Natural killer cell (primary cell): ENCODE data around the gene PRKAG2. TPM values are rescaled to one million over a fixed set of nuclear protein-coding genes. Genes with fewer than 3 reads are reported as not detected.
A peak's percentile ranks its signal among the peaks of the same experiment; 100 is the strongest.

ENCODE experiments used
- ATAC-seq, 3 donors: fragments of 150-1000 bp in 2 of 3; fragments of 200-7000 bp in 1 of 3; cut with Tn5 transposase; 1 replicate in 1 of 3; 2 replicates in 2 of 3; pipeline ENCODE4 v1.10.0; 2021; ENCODE audit warnings: mild to moderate bottlenecking in 2 of 3, moderate library complexity in 2 of 3
- DNase-seq, 2 donors: peaks; one replicate each; pipeline versions ENCODE4 v3.0.0 to v3.0.0-alpha.2; 2013 to 2021; ENCODE audit warnings: mixed read lengths in 1 of 2
- H3K27ac ChIP-seq: one replicate; pipeline ENCODE4 v1.5.1; 2013; ENCODE audit warnings: mild to moderate bottlenecking, low read length
- H3K27me3 ChIP-seq: one replicate; pipeline ENCODE4 v1.6.1; 2013; ENCODE audit warnings: low read length; ENCODE audit not compliant: control insufficient read depth, insufficient read depth
- H3K36me3 ChIP-seq: one replicate; pipeline ENCODE4 v1.6.1; 2013; ENCODE audit warnings: low read length; ENCODE audit not compliant: control insufficient read depth, insufficient read depth
- H3K4me1 ChIP-seq: one replicate; pipeline ENCODE4 v1.6.1; 2013; ENCODE audit warnings: low read length; ENCODE audit not compliant: control insufficient read depth, insufficient read depth
- H3K4me3 ChIP-seq: one replicate; pipeline ENCODE4 v1.5.1; 2013; ENCODE audit warnings: low read length
- H3K9me3 ChIP-seq: one replicate; pipeline ENCODE4 v1.6.1; 2013; ENCODE audit warnings: low read length; ENCODE audit not compliant: control insufficient read depth, insufficient read depth
- H3K27ac Mint-ChIP-seq, 2 donors: one replicate each; pipeline ENCODE4 v1.8.0; 2022; ENCODE audit warnings: mild to moderate bottlenecking in 2 of 2, mixed read lengths in 2 of 2, moderate library complexity in 1 of 2
- H3K27me3 Mint-ChIP-seq, 2 donors: one replicate each; pipeline ENCODE4 v1.8.0; 2022; ENCODE audit warnings: low read depth in 2 of 2, mixed read lengths in 2 of 2
- H3K36me3 Mint-ChIP-seq: one replicate; pipeline ENCODE4 v1.8.0; 2022; ENCODE audit warnings: mixed read lengths
- H3K4me1 Mint-ChIP-seq, 2 donors: one replicate each; pipeline ENCODE4 v1.8.0; 2022; ENCODE audit warnings: mixed read lengths in 2 of 2
- H3K4me3 Mint-ChIP-seq: one replicate; pipeline ENCODE4 v1.8.0; 2022; ENCODE audit warnings: mild to moderate bottlenecking, moderate library complexity, mixed read lengths
- H3K9me3 Mint-ChIP-seq, 2 donors: one replicate each; pipeline ENCODE4 v1.8.0; 2022; ENCODE audit warnings: mixed read lengths in 2 of 2
- CTCF ChIP-seq: fragments of 200-600 bp; IDR thresholded peaks from one replicate; pipeline ENCODE4 v1.8.0; 2022; ENCODE audit warnings: antibody characterized with exemption
- WGBS: methylation state at CpG from one replicate; pipeline ENCODE4 v1.1.7; 2013; ENCODE audit warnings: missing lambda C conversion rate; ENCODE audit not compliant: insufficient coverage; 5-methylcytosine and 5-hydroxymethylcytosine counted together
- intact Hi-C: fragments of 100-400 bp; cut with micrococcal nuclease; formaldehyde crosslinking; loops from one replicate; pipeline ENCODE4 v1.14.2; 2022
- total RNA-seq, 4 donors: library from RNA; stranded (reverse); fragments of 120-200 nt in 1 of 4; gene quantifications; one replicate each; pipeline versions ENCODE4 v1.2.3 to v1.2.4, GENCODE V29; 2013 to 2022

PRKAG2 gene
- total RNA-seq, 3 donors from 2014 or later (not counting 1 experiment from before 2014, with no cell fraction given): 42.6 to 66.5 (median 64.4) TPM

GRCh38 chr7:151742713-151743480 lies 134.0 kb downstream of the PRKAG2 start:
- 29% methylated on average over 18 of the region's 18 CpGs for WGBS
- intact Hi-C loops: no loop called here
- TF ChIP-seq CTCF: no peak
- no peak overlapping the region for H3K4me3 ChIP-seq
- ATAC-seq (peak in 1 of 3 donors; percentile 54), DNase-seq (peak in 1 of 2 donors; percentile 13)
- H3K4me3 Mint-ChIP-seq: no peak overlapping the region
- no peaks in the 10 kb centered on the region for H3K9me3 Mint-ChIP-seq
- peaks cover 22 to 30% of the 10 kb centered on the region in 2 donors for H3K4me1 Mint-ChIP-seq
- no peaks in the 10 kb centered on the region for H3K27me3 ChIP-seq
- no peak overlapping the region for H3K27ac ChIP-seq
- H3K4me1 ChIP-seq: peaks cover 37% of the 10 kb centered on the region
- H3K27ac Mint-ChIP-seq: peak overlapping the region in 1 of 2 donors; percentile 49
- no peaks in the 10 kb centered on the region for H3K9me3 ChIP-seq
- no peaks in the 10 kb centered on the region for H3K36me3 Mint-ChIP-seq
- no peaks in the 10 kb centered on the region for H3K36me3 ChIP-seq
- no peaks in the 10 kb centered on the region for H3K27me3 Mint-ChIP-seq

- Histone ChIP-seq H3K27ac (no peak overlapping the region), H3K36me3 (no peaks in the 10 kb centered on the region), H3K9me3 (no peaks in the 10 kb centered on the region), H3K4me1 (peaks cover 37% of the 10 kb centered on the region), H3K27me3 (no peaks in the 10 kb centered on the region), H3K4me3 (no peak overlapping the region)
- Mint-ChIP-seq H3K27ac (no peak overlapping the region), H3K36me3 (no peaks in the 10 kb centered on the region), H3K27me3 (no peaks in the 10 kb centered on the region), H3K4me3 (no peak overlapping the region), H3K9me3 (no peaks in the 10 kb centered on the region), H3K4me1 (peaks cover 23 to 30% of the 10 kb centered on the region in 2 donors)
- ATAC-seq: no peak
- 96% methylated on average over 6 of the region's 7 CpGs for WGBS
- TF ChIP-seq CTCF: no peak
- intact Hi-C loops: no loop called here
- no peak for DNase-seq
These were observed 135.3 kb downstream of the PRKAG2 start for GRCh38 chr7:151741585-151741984.

DNA sequence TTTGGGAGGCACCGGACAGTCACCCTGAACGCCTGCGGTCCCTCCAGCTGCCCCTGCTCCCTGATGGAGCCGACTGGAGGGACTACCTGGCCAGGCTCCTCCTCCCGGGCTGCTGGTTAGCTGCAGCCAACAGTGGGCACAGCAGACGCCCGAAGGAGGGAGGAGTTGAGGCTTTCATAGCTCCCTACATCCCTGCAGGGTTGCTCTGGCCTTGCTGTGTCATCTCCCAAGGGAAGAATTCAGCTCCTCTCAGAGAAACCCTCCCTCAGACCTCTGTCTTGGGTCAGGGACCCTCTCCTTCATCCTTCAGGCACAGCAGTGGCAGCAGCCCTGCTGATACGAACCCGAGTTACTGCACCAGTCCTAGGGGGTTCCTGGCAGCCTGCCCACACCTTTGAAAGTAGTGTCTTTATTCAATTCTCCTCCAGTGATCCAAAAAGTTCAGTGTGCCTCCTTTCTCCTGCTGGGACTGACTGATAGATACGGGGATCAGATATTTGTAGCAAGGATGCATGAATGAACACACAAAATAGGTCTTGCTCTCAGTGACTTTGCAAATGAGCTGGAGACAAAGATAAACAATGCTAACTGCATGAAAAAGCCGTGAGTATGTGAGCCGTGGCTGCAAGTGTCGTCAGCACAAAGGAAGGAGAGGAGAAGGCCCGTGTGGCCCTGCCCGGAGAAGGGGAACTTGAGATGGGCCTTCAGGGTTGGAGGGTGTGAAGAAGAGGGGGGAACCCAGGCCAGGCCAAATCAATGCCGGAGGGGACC lies 136.6 kb downstream of the PRKAG2 start:
- no peaks in the 10 kb centered on the region for H3K27me3 Mint-ChIP-seq
- Histone ChIP-seq H3K27me3 (no peaks in the 10 kb centered on the region), H3K36me3 (no peaks in the 10 kb centered on the region), H3K4me3 (no peak overlapping the region), H3K27ac (no peak overlapping the region), H3K9me3 (no peaks in the 10 kb centered on the region), H3K4me1 (peaks cover 29% of the 10 kb centered on the region)
- 86% methylated on average over 16 of the region's 16 CpGs for WGBS
- ATAC-seq (no peak), DNase-seq (no peak)
- no peak for TF ChIP-seq CTCF
- intact Hi-C loops: no loop called here
- no peaks in the 10 kb centered on the region for H3K9me3 Mint-ChIP-seq
- no peak overlapping the region for H3K4me3 Mint-ChIP-seq
- H3K36me3 Mint-ChIP-seq: no peaks in the 10 kb centered on the region
- H3K27ac Mint-ChIP-seq: peak overlapping the region in 1 of 2 donors; percentile 27
- H3K4me1 Mint-ChIP-seq: peaks cover 22 to 25% of the 10 kb centered on the region in 2 donors
